ENCODE measurements around the gene RAD51B. TPM values are rescaled to one million over a fixed set of nuclear protein-coding genes. Genes with fewer than 3 reads are reported as not detected.

Gene RAD51B
- total RNA-seq, 1 experiment from 2014 or later, result 16.7 TPM

DNA sequence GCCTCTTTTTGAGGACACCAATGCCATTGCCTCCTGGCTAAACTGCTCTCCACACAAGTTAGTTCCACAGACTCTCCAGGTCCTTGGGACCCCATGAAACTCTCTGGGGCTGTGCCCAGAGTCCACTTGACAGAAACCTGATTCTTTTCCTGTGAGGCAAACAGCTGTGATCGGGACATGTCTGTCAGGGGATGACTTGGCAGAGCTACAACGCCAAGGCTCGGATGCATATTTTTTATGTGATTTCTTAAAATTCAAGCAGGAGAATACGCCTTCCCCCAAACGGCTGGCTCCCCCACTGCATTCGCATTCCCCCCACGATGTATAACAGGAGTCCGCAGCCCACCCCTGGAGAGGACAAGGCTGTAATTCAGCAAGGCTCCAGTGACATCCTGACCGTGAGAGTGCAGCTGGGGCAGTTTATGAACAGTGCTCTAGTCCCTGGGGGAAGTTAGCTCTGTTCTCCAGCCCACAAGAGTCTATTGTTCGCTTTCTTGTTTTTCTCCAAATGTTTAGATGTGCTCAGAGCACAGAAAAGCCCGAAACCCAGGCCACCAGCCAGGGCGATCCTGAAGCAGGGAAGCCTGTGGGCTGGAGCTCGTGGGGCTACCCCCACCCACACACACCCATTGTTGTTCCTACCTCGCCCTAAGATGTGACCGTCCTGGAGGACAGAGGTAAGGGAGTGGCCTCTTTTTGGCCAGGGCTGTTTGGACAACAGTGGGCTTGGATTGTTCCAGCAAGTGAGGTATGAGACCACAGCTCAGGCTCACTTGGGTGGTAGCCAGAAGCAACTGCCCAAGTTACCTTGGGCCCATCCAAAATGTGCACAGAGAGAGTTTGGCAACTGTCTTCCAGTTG, 813.8 kb downstream of the RAD51B start:
- Histone ChIP-seq H3K14ac (ENCODE audit: insufficient read depth, low read length) (no peak overlapping the region; the same call in 1 of the 2 replicates), H3T11ph (ENCODE audit: low read length) (no peak overlapping the region), H3K23ac (ENCODE audit: insufficient read length, low read depth, low read length) (no peak overlapping the region), H3K27ac (ENCODE audit: insufficient read length, low read depth, low read length) (no peak overlapping the region), H2BK5ac (ENCODE audit: insufficient read length, low read length) (no peak overlapping the region), H2BK20ac (ENCODE audit: low read depth, low read length, poor library complexity, severe bottlenecking) (no peak overlapping the region), H3K23me2 (ENCODE audit: insufficient read length, low read depth, low read length, poor library complexity, severe bottlenecking) (peaks cover 5% of the 10 kb centered on the region), H3K18ac (ENCODE audit: insufficient read length, low read depth, low read length) (no peak overlapping the region), H3K79me2 (ENCODE audit: insufficient read depth, low read length) (no peaks in the 10 kb centered on the region), H3K9me3 (ENCODE audit: control insufficient read depth, low read depth, low read length) (no peaks in the 10 kb centered on the region), H4K5ac (ENCODE audit: insufficient read length, low read depth, low read length) (no peak overlapping the region), H4K20me1 (ENCODE audit: control insufficient read depth, insufficient read depth, insufficient read length) (no peaks in the 10 kb centered on the region), H2AFZ (ENCODE audit: low read length) (no peak overlapping the region), H4K91ac (ENCODE audit: insufficient read length, low read depth, low read length) (no peak overlapping the region), H3K9ac (ENCODE audit: extremely low read depth, insufficient read length, low read length) (no peak overlapping the region), H3K4ac (ENCODE audit: low read depth, low read length) (no peak overlapping the region), H3K4me1 (ENCODE audit: insufficient read depth, low read length) (no peaks in the 10 kb centered on the region), H3K27me3 (ENCODE audit: insufficient read depth, low read length) (no peaks in the 10 kb centered on the region), H3K56ac (ENCODE audit: insufficient read length, low read depth, low read length) (no peak overlapping the region), H2AK5ac (ENCODE audit: insufficient read length, low read length) (no peak overlapping the region), H3K4me2 (ENCODE audit: insufficient read depth, insufficient read length, low read length) (no peak overlapping the region), H3K79me1 (ENCODE audit: insufficient read depth, low read depth, low read length, poor library complexity, severe bottlenecking) (no peaks in the 10 kb centered on the region), H2BK15ac (ENCODE audit: low read depth, low read length) (no peak overlapping the region), H2BK120ac (ENCODE audit: low read depth, low read length, poor library complexity, severe bottlenecking) (no peak overlapping the region), H2BK12ac (ENCODE audit: insufficient read length, low read depth, low read length) (no peak overlapping the region), H4K8ac (replicated peaks; ENCODE audit: insufficient read length, low read depth, low read length) (no peak overlapping the region)
- H3K27ac Mint-ChIP-seq, result peak overlapping the region in 1 of 3 experiments; percentile 92; a peak in 1 of 7 replicates
- DNase-seq, result peak; percentile 20
- WGBS (ENCODE audit: extremely low coverage, insufficient read length, low lambda C conversion rate), result no CpG with 5 or more reads among the region's 15 CpGs
- TF ChIP-seq, protein P1, sequence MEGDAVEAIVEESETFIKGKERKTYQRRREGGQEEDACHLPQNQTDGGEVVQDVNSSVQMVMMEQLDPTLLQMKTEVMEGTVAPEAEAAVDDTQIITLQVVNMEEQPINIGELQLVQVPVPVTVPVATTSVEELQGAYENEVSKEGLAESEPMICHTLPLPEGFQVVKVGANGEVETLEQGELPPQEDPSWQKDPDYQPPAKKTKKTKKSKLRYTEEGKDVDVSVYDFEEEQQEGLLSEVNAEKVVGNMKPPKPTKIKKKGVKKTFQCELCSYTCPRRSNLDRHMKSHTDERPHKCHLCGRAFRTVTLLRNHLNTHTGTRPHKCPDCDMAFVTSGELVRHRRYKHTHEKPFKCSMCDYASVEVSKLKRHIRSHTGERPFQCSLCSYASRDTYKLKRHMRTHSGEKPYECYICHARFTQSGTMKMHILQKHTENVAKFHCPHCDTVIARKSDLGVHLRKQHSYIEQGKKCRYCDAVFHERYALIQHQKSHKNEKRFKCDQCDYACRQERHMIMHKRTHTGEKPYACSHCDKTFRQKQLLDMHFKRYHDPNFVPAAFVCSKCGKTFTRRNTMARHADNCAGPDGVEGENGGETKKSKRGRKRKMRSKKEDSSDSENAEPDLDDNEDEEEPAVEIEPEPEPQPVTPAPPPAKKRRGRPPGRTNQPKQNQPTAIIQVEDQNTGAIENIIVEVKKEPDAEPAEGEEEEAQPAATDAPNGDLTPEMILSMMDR (conservative IDR thresholded peaks at IDR 0.05), result no peak
- H3K4me3 Mint-ChIP-seq, result no peak overlapping the region
- H3K27me3 Mint-ChIP-seq (ENCODE audit: low read depth), result peaks cover 13% of the 10 kb centered on the region
- H3K4me1 Mint-ChIP-seq, result peaks cover 29 to 35% of the 10 kb centered on the region in 2 experiments
- no peaks in the 10 kb centered on the region for H3K9me3 Mint-ChIP-seq
- no peaks in the 10 kb centered on the region; a peak in 1 of 7 replicates for H3K36me3 Mint-ChIP-seq (ENCODE audit: insufficient read depth in 1 of 3, low read depth in 3 of 3)
